ENCODE data around the gene FOXP1. TPM values are rescaled to one million over a fixed set of nuclear protein-coding genes. Genes with fewer than 3 reads are reported as not detected.

Gene FOXP1
- total and polyA plus RNA-seq, 9 of the 15 experiments (the other 6 are each of a cell fraction or from before 2014, with no cell fraction given) = 7.7 to 34.5 (median 13.7) TPM

DNA sequence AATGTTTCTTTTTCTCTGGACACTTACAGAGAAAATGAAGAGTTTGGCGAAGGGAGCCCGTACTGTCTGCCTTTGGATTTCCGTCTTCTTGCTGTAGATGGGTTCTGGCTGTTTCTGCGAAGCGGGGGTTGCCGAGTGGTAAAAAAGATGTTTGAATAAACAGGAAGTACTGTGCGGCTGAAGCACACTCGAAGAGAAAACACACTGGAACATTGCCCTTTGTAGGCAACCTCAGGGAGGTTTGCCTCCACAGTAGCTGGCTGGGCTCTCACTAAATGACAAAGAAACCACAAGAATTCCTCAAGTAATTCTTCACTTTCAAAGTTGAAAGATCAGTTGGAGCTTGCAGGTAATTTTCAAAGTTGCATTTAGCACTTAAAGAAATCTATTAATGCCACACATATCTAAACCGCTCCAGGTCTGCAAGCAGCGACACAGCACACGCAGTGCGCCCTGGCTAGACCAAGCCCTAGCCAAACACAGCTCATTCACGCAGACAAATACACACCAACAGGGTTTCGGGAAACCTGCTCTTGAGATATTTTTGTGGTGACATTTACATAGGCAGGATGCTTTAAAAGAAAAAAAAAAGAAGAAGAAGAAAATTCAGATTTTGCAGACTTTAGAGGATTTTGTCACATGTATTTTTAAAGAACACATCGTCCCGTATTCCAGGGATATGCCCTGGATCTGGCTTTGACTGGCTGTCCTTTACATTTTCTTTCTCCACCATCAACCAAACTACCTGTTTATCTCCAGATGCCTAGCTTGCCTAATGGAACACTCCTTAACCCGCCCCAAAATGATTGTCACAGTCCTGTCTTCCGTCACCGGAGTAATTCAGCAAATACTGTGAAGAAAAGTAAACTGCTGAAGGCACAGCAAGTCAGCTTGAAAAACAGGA, 452.8 kb downstream of the FOXP1 start (continued):
- TF ChIP-seq KDM5B (IDR thresholded peaks at IDR 0.05; ENCODE audit: insufficient replicate concordance, low read depth, low read length) (peak; percentile 55), HNRNPL (IDR thresholded peaks at IDR 0.05; ENCODE audit: low read depth, low read length) (no peak), MCM7 (IDR thresholded peaks at IDR 0.05) (no peak), ZBTB40 (IDR thresholded peaks at IDR 0.05) (peak; percentile 62), ZBTB40 (CRISPR knock-in tag; IDR thresholded peaks at IDR 0.05) (no peak), ZNF707 (CRISPR knock-in tag; conservative IDR thresholded peaks at IDR 0.05) (no peak), SMC3 (conservative IDR thresholded peaks at IDR 0.05; ENCODE audit: insufficient read depth, low read depth, low read length) (no peak)
- TF ChIP-seq, protein P1, sequence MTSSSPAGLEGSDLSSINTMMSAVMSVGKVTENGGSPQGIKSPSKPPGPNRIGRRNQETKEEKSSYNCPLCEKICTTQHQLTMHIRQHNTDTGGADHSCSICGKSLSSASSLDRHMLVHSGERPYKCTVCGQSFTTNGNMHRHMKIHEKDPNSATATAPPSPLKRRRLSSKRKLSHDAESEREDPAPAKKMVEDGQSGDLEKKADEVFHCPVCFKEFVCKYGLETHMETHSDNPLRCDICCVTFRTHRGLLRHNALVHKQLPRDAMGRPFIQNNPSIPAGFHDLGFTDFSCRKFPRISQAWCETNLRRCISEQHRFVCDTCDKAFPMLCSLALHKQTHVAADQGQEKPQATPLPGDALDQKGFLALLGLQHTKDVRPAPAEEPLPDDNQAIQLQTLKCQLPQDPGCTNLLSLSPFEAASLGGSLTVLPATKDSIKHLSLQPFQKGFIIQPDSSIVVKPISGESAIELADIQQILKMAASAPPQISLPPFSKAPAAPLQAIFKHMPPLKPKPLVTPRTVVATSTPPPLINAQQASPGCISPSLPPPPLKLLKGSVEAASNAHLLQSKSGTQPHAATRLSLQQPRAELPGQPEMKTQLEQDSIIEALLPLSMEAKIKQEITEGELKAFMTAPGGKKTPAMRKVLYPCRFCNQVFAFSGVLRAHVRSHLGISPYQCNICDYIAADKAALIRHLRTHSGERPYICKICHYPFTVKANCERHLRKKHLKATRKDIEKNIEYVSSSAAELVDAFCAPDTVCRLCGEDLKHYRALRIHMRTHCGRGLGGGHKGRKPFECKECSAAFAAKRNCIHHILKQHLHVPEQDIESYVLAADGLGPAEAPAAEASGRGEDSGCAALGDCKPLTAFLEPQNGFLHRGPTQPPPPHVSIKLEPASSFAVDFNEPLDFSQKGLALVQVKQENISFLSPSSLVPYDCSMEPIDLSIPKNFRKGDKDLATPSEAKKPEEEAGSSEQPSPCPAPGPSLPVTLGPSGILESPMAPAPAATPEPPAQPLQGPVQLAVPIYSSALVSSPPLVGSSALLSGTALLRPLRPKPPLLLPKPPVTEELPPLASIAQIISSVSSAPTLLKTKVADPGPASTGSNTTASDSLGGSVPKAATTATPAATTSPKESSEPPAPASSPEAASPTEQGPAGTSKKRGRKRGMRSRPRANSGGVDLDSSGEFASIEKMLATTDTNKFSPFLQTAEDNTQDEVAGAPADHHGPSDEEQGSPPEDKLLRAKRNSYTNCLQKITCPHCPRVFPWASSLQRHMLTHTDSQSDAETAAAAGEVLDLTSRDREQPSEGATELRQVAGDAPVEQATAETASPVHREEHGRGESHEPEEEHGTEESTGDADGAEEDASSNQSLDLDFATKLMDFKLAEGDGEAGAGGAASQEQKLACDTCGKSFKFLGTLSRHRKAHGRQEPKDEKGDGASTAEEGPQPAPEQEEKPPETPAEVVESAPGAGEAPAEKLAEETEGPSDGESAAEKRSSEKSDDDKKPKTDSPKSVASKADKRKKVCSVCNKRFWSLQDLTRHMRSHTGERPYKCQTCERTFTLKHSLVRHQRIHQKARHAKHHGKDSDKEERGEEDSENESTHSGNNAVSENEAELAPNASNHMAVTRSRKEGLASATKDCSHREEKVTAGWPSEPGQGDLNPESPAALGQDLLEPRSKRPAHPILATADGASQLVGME (CRISPR knock-in tag; IDR thresholded peaks at IDR 0.05) = no peak
